Measurements from ENCODE around the gene GAMT.

Gene GAMT

GRCh38 chr19:1377176-1377964, 24.0 kb downstream of the GAMT start:
- no peak overlapping the region for H3K27ac ChIP-seq (ENCODE audit: poor library complexity, severe bottlenecking)
- H3K4me3 ChIP-seq (ENCODE audit: severe bottlenecking): no peak overlapping the region
- DNase-seq (ENCODE audit: low spot score) (peak; percentile 45), ATAC-seq (ENCODE audit: low read depth) (no peak)
- TF ChIP-seq CTCF (IDR thresholded peaks at IDR 0.05; ENCODE audit: poor library complexity, severe bottlenecking): no peak
- no peaks in the 10 kb centered on the region for H3K4me1 ChIP-seq (ENCODE audit: insufficient read depth, poor library complexity, severe bottlenecking)
- no peaks in the 10 kb centered on the region; the same call in 1 of the 2 replicates for H3K36me3 ChIP-seq (ENCODE audit: low read depth)
- H3K9me3 ChIP-seq (ENCODE audit: severe bottlenecking): no peaks in the 10 kb centered on the region
- H3K27me3 ChIP-seq (ENCODE audit: insufficient read depth, poor library complexity, severe bottlenecking): no peaks in the 10 kb centered on the region

- no peaks in the 10 kb centered on the region for H3K4me1 ChIP-seq (ENCODE audit: insufficient read depth, poor library complexity, severe bottlenecking)
- ATAC-seq (ENCODE audit: low read depth): no peak
Measured at GRCh38 chr19:1376415-1376805, 24.9 kb downstream of the GAMT start.

GRCh38 chr19:1374250-1374577, 27.1 kb downstream of the GAMT start:
- TF ChIP-seq CTCF (IDR thresholded peaks at IDR 0.05; ENCODE audit: poor library complexity, severe bottlenecking): no peak
- Histone ChIP-seq H3K9me3 (ENCODE audit: severe bottlenecking) (no peaks in the 10 kb centered on the region), H3K4me3 (ENCODE audit: severe bottlenecking) (no peak overlapping the region), H3K27ac (ENCODE audit: poor library complexity, severe bottlenecking) (no peak overlapping the region), H3K4me1 (ENCODE audit: insufficient read depth, poor library complexity, severe bottlenecking) (no peaks in the 10 kb centered on the region), H3K27me3 (ENCODE audit: insufficient read depth, poor library complexity, severe bottlenecking) (no peaks in the 10 kb centered on the region), H3K36me3 (ENCODE audit: low read depth) (peaks cover 17% of the 10 kb centered on the region)
- no peak for ATAC-seq (ENCODE audit: low read depth)
- no peak for DNase-seq (ENCODE audit: low spot score)

More at GRCh38 chr19:1376415-1376805, 24.9 kb downstream of the GAMT start:
- H3K27ac ChIP-seq (ENCODE audit: poor library complexity, severe bottlenecking): no peak overlapping the region
- no peaks in the 10 kb centered on the region for H3K27me3 ChIP-seq (ENCODE audit: insufficient read depth, poor library complexity, severe bottlenecking)
- DNase-seq (ENCODE audit: low spot score): no peak
- no peaks in the 10 kb centered on the region for H3K9me3 ChIP-seq (ENCODE audit: severe bottlenecking)
- TF ChIP-seq CTCF (IDR thresholded peaks at IDR 0.05; ENCODE audit: poor library complexity, severe bottlenecking): no peak
- peaks cover 2% of the 10 kb centered on the region; the same call in 1 of the 2 replicates for H3K36me3 ChIP-seq (ENCODE audit: low read depth)
- H3K4me3 ChIP-seq (ENCODE audit: severe bottlenecking): no peak overlapping the region

- H3K4me3 ChIP-seq (ENCODE audit: severe bottlenecking): no peak overlapping the region
- H3K27ac ChIP-seq (ENCODE audit: poor library complexity, severe bottlenecking): no peak overlapping the region
- no peaks in the 10 kb centered on the region for H3K27me3 ChIP-seq (ENCODE audit: insufficient read depth, poor library complexity, severe bottlenecking)
- H3K36me3 ChIP-seq (ENCODE audit: low read depth): peaks cover 19% of the 10 kb centered on the region
- ATAC-seq (ENCODE audit: low read depth) (no peak; the same call in 2 of the 3 replicates), DNase-seq (ENCODE audit: low spot score) (no peak)
- no peaks in the 10 kb centered on the region for H3K9me3 ChIP-seq (ENCODE audit: severe bottlenecking)
- no peak for TF ChIP-seq CTCF (IDR thresholded peaks at IDR 0.05; ENCODE audit: poor library complexity, severe bottlenecking)
- H3K4me1 ChIP-seq (ENCODE audit: insufficient read depth, poor library complexity, severe bottlenecking): no peaks in the 10 kb centered on the region
Measured at GRCh38 chr19:1373534-1374249, 27.6 kb downstream of the GAMT start.

Data from RWPE2 (cell line).